Measurements from ENCODE around the gene MEPCE. TPM values are rescaled to one million over a fixed set of nuclear protein-coding genes. Genes with fewer than 3 reads are reported as not detected.

The MEPCE gene
- total and polyA plus RNA-seq, 9 of the 15 experiments (the other 6 are each of a cell fraction or from before 2014, with no cell fraction given), result 10.9 to 76.3 (median 44.1) TPM

DNA sequence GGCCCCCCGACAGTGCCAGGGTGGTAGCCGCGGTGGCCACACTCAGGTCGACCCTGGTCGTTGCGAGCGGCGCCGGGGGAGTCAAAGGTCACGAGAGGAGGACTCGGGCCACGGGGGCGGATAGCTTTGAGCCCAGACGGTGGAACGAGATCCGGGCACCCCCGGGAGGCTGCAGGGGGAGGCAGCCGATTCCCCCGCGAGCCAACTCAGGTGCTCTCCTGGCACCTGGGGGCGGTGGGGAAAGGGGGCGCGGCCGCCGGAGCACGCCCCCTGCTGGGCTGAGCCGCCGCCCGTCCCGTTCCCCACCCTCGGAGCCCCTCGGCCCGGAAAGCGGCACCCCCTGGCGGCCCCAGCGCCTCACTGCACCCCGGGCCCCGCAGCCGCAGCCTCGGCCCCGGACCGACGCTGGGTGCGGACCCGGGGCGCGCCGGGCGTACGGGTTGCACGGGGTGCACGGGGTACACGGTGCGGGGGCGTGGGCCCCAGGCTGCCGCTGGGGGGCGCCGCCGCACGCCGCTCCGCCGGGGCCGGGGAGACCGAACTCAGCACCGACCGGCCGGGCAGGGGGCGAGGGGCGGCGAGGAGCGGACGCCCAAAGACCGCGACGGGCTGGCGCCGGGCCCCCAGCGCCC lies 53.6 kb downstream of the MEPCE start (continued):
- TF ChIP-seq SAP30 (IDR thresholded peaks at IDR 0.05; ENCODE audit: borderline replicate concordance, insufficient read depth, low read depth, low read length, poor library complexity, severe bottlenecking) (no peak), ZBTB8A (IDR thresholded peaks at IDR 0.05; ENCODE audit: partially characterized antibody) (no peak), BMI1 (IDR thresholded peaks at IDR 0.05; ENCODE audit: low read length) (no peak), BRCA1 (IDR thresholded peaks at IDR 0.05) (no peak), BRCA1 (CRISPR knock-in tag; IDR thresholded peaks at IDR 0.05) (no peak), POU5F1 (IDR thresholded peaks at IDR 0.05; ENCODE audit: borderline replicate concordance, low read depth, low read length, partially characterized antibody) (no peak), SMARCA4 (IDR thresholded peaks at IDR 0.05) (peak; percentile 45), PHF20 (IDR thresholded peaks at IDR 0.05; ENCODE audit: partially characterized antibody) (no peak), NFRKB (IDR thresholded peaks at IDR 0.05; ENCODE audit: low read depth) (no peak), CBFA2T2 (conservative IDR thresholded peaks at IDR 0.05) (no peak)
- TF ChIP-seq, protein P1, sequence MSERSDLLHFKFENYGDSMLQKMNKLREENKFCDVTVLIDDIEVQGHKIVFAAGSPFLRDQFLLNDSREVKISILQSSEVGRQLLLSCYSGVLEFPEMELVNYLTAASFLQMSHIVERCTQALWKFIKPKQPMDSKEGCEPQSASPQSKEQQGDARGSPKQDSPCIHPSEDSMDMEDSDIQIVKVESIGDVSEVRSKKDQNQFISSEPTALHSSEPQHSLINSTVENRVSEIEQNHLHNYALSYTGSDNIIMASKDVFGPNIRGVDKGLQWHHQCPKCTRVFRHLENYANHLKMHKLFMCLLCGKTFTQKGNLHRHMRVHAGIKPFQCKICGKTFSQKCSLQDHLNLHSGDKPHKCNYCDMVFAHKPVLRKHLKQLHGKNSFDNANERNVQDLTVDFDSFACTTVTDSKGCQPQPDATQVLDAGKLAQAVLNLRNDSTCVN (CRISPR knock-in tag; IDR thresholded peaks at IDR 0.05), result no peak
- TF ChIP-seq, protein P2, sequence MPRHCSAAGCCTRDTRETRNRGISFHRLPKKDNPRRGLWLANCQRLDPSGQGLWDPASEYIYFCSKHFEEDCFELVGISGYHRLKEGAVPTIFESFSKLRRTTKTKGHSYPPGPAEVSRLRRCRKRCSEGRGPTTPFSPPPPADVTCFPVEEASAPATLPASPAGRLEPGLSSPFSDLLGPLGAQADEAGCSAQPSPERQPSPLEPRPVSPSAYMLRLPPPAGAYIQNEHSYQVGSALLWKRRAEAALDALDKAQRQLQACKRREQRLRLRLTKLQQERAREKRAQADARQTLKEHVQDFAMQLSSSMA (CRISPR knock-in tag; IDR thresholded peaks at IDR 0.05), result 0 out of 2 replicates have a peak, but pooled peaks have one; percentile 59
- TF ChIP-seq, protein P3, sequence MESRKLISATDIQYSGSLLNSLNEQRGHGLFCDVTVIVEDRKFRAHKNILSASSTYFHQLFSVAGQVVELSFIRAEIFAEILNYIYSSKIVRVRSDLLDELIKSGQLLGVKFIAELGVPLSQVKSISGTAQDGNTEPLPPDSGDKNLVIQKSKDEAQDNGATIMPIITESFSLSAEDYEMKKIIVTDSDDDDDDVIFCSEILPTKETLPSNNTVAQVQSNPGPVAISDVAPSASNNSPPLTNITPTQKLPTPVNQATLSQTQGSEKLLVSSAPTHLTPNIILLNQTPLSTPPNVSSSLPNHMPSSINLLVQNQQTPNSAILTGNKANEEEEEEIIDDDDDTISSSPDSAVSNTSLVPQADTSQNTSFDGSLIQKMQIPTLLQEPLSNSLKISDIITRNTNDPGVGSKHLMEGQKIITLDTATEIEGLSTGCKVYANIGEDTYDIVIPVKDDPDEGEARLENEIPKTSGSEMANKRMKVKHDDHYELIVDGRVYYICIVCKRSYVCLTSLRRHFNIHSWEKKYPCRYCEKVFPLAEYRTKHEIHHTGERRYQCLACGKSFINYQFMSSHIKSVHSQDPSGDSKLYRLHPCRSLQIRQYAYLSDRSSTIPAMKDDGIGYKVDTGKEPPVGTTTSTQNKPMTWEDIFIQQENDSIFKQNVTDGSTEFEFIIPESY (CRISPR knock-in tag; IDR thresholded peaks at IDR 0.05), result peak; percentile 54; the same call in 1 of the 2 replicates
- TF ChIP-seq, protein P4, sequence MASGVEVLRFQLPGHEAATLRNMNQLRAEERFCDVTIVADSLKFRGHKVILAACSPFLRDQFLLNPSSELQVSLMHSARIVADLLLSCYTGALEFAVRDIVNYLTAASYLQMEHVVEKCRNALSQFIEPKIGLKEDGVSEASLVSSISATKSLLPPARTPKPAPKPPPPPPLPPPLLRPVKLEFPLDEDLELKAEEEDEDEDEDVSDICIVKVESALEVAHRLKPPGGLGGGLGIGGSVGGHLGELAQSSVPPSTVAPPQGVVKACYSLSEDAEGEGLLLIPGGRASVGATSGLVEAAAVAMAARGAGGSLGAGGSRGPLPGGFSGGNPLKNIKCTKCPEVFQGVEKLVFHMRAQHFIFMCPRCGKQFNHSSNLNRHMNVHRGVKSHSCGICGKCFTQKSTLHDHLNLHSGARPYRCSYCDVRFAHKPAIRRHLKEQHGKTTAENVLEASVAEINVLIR (CRISPR knock-in tag; IDR thresholded peaks at IDR 0.05), result no peak
- TF ChIP-seq, protein P5, sequence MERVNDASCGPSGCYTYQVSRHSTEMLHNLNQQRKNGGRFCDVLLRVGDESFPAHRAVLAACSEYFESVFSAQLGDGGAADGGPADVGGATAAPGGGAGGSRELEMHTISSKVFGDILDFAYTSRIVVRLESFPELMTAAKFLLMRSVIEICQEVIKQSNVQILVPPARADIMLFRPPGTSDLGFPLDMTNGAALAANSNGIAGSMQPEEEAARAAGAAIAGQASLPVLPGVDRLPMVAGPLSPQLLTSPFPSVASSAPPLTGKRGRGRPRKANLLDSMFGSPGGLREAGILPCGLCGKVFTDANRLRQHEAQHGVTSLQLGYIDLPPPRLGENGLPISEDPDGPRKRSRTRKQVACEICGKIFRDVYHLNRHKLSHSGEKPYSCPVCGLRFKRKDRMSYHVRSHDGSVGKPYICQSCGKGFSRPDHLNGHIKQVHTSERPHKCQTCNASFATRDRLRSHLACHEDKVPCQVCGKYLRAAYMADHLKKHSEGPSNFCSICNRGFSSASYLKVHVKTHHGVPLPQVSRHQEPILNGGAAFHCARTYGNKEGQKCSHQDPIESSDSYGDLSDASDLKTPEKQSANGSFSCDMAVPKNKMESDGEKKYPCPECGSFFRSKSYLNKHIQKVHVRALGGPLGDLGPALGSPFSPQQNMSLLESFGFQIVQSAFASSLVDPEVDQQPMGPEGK (CRISPR knock-in tag; IDR thresholded peaks at IDR 0.05; ENCODE audit: borderline replicate concordance), result no peak
